Measurements from ENCODE around the gene ZSCAN1. TPM values are rescaled to one million over a fixed set of nuclear protein-coding genes. Genes with fewer than 3 reads are reported as not detected.

The ZSCAN1 gene
- total RNA-seq, 2 donors from 2014 or later, result 2.2 to 5.2 TPM

GRCh38 chr19:58084596-58085347, 50.9 kb downstream of the ZSCAN1 start:
- Histone ChIP-seq H3K4me3 (no peak overlapping the region), H3K27me3 (replicated peaks; ENCODE audit: insufficient read depth) (no peaks in the 10 kb centered on the region), H3K36me3 (peaks cover 16 to 34% of the 10 kb centered on the region in 2 donors), H3K4me1 (replicated peaks) (no peaks in the 10 kb centered on the region), H3K27ac (no peak overlapping the region), H3K9me3 (no peaks in the 10 kb centered on the region)
- TF ChIP-seq POLR2AphosphoS5 (IDR thresholded peaks at IDR 0.05), result no peak
- no peak for TF ChIP-seq POLR2A (IDR thresholded peaks at IDR 0.05)
- TF ChIP-seq CTCF (IDR thresholded peaks at IDR 0.05), result no peak
- no peak for DNase-seq (ENCODE audit: low spot score)
- 97% methylated on average over 65 of the region's 69 CpGs for WGBS
- intact Hi-C loops (cut with DNase I), result no loop called here

- no peaks in the 10 kb centered on the region for H3K4me1 ChIP-seq (replicated peaks)
- intact Hi-C loops (cut with DNase I), result no loop called here
- no peaks in the 10 kb centered on the region for H3K9me3 ChIP-seq
- no peak overlapping the region for H3K4me3 ChIP-seq
- DNase-seq (ENCODE audit: low spot score), result no peak
- 96% methylated on average over 25 of the region's 29 CpGs for WGBS
- H3K27me3 ChIP-seq (replicated peaks; ENCODE audit: insufficient read depth), result no peaks in the 10 kb centered on the region
- no peak overlapping the region for H3K27ac ChIP-seq
- TF ChIP-seq CTCF (IDR thresholded peaks at IDR 0.05), result no peak
- no peak for TF ChIP-seq POLR2AphosphoS5 (IDR thresholded peaks at IDR 0.05)
- TF ChIP-seq POLR2A (IDR thresholded peaks at IDR 0.05), result no peak
- peaks cover 16 to 34% of the 10 kb centered on the region in 2 donors for H3K36me3 ChIP-seq
Measured at GRCh38 chr19:58085348-58085875, 51.6 kb downstream of the ZSCAN1 start.

GRCh38 chr19:58086825-58087710, 53.2 kb downstream of the ZSCAN1 start:
- no peaks in the 10 kb centered on the region for H3K4me1 ChIP-seq (replicated peaks)
- no peak overlapping the region for H3K27ac ChIP-seq
- H3K9me3 ChIP-seq, result no peaks in the 10 kb centered on the region
- intact Hi-C loops (cut with DNase I), result no loop called here
- DNase-seq (ENCODE audit: low spot score), result no peak
- H3K4me3 ChIP-seq, result no peak overlapping the region
- no peaks in the 10 kb centered on the region for H3K27me3 ChIP-seq (replicated peaks; ENCODE audit: insufficient read depth)
- 96% methylated on average over 20 of the region's 23 CpGs for WGBS
- no peak for TF ChIP-seq POLR2AphosphoS5 (IDR thresholded peaks at IDR 0.05)
- TF ChIP-seq CTCF (IDR thresholded peaks at IDR 0.05), result no peak
- H3K36me3 ChIP-seq, result peaks cover 16 to 34% of the 10 kb centered on the region in 2 donors

GRCh38 chr19:58088521-58089052, 54.8 kb downstream of the ZSCAN1 start:
- H3K9me3 ChIP-seq, result no peaks in the 10 kb centered on the region
- no peak for DNase-seq (ENCODE audit: low spot score)
- intact Hi-C loops (cut with DNase I), result no loop called here
- no peak for TF ChIP-seq POLR2AphosphoS5 (IDR thresholded peaks at IDR 0.05)
- no peak overlapping the region for H3K4me3 ChIP-seq
- H3K27me3 ChIP-seq (replicated peaks; ENCODE audit: insufficient read depth), result no peaks in the 10 kb centered on the region
- no peak overlapping the region for H3K27ac ChIP-seq
- H3K4me1 ChIP-seq (replicated peaks), result no peaks in the 10 kb centered on the region
- 97% methylated on average over 13 of the region's 13 CpGs for WGBS
- peaks cover 16 to 34% of the 10 kb centered on the region in 2 donors for H3K36me3 ChIP-seq

GRCh38 chr19:58089846-58090245, 56.0 kb downstream of the ZSCAN1 start:
- Histone ChIP-seq H3K27ac (no peak overlapping the region), H3K9me3 (no peaks in the 10 kb centered on the region), H3K4me1 (replicated peaks) (no peaks in the 10 kb centered on the region), H3K27me3 (replicated peaks; ENCODE audit: insufficient read depth) (no peaks in the 10 kb centered on the region), H3K36me3 (peaks cover 7 to 24% of the 10 kb centered on the region in 2 donors), H3K4me3 (no peak overlapping the region)
- 97% methylated on average over 16 of the region's 16 CpGs for WGBS
- TF ChIP-seq POLR2A (IDR thresholded peaks at IDR 0.05) (no peak), CTCF (IDR thresholded peaks at IDR 0.05) (no peak), POLR2AphosphoS5 (IDR thresholded peaks at IDR 0.05) (no peak)
- no peak for DNase-seq (ENCODE audit: low spot score)
- intact Hi-C loops (cut with DNase I), result no loop called here
